Muscle of leg (tissue), 11 donors: ENCODE measurements around the gene ORMDL2. TPM values are rescaled to one million over a fixed set of nuclear protein-coding genes. Genes with fewer than 3 reads are reported as not detected.
A peak's percentile ranks its signal among the peaks of the same experiment; 100 is the strongest.

Source experiments
- DNase-seq: peaks from one replicate; pipeline ENCODE4 v3.0.0; 2013
- H3K27ac ChIP-seq: one replicate; pipeline ENCODE4 v1.5.1; 2013; ENCODE audit warnings: mild to moderate bottlenecking, low read length, control low read depth
- H3K27me3 ChIP-seq: one replicate; pipeline ENCODE4 v1.6.1; 2013; ENCODE audit warnings: low read length; ENCODE audit not compliant: control insufficient read depth, insufficient read depth
- H3K36me3 ChIP-seq: one replicate; pipeline ENCODE4 v1.6.1; 2013; ENCODE audit warnings: low read length; ENCODE audit not compliant: control insufficient read depth, insufficient read depth
- H3K4me1 ChIP-seq: one replicate; pipeline ENCODE4 v1.6.1; 2013; ENCODE audit warnings: low read length; ENCODE audit not compliant: control insufficient read depth, insufficient read depth
- H3K4me3 ChIP-seq: one replicate; pipeline ENCODE4 v1.5.1; 2013; ENCODE audit warnings: low read length, control low read depth
- H3K9me3 ChIP-seq: replicated peaks from 2 replicates; pipeline ENCODE4 v1.6.1; 2013; ENCODE audit warnings: low read depth, low read length; ENCODE audit not compliant: control insufficient read depth
- WGBS: methylation state at CpG from one replicate; pipeline ENCODE4 v1.1.5; 2013; ENCODE audit warnings: missing lambda C conversion rate; ENCODE audit not compliant: insufficient coverage; 5-methylcytosine and 5-hydroxymethylcytosine counted together
- polyA plus RNA-seq, 8 donors: library from polyadenylated mRNA; unstranded; fragments of 120-200 nt; gene quantifications; one replicate each; pipeline versions ENCODE4 v1.2.1 to v1.2.3, GENCODE V29; 2013; ENCODE audit warnings: inconsistent platforms in 1 of 8, low replicate concordance in 1 of 8; ENCODE audit not compliant: insufficient read length in 8 of 8, insufficient read depth in 1 of 8
- total RNA-seq: library from RNA; stranded (reverse); fragments of 120-200 nt; gene quantifications from one replicate; pipeline ENCODE4 v1.2.4, GENCODE V29; 2013

The ORMDL2 gene
- total and polyA plus RNA-seq, 9 donors: 13.5 to 19.3 (median 17.3) TPM

- 82% methylated on average over 2 of the region's 4 CpGs for WGBS
- Histone ChIP-seq H3K27me3 (no peaks in the 10 kb centered on the region), H3K36me3 (peaks cover 39% of the 10 kb centered on the region), H3K9me3 (no peaks in the 10 kb centered on the region), H3K4me3 (no peak overlapping the region), H3K4me1 (no peaks in the 10 kb centered on the region), H3K27ac (no peak overlapping the region)
- DNase-seq: no peak
These were observed 20.3 kb upstream of the ORMDL2 start for GRCh38 chr12:55797550-55797949.

DNA sequence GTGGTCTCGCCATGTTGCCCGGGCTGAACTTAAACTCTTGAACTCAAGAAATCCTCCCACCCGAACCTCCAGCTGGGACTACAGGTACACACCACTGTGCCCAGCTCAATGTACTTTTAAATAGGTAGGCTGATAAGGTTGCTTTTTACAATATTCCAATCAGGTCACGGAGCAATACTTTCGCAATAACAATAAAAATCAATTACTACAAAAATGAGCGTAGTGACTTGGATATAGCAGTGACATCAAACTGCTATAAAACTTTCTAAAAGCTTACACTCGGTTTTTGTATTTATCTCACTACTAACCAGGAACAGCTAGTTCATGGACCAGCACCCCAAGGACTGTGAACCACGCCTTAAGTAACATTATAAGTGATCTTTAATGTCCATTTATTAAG is 10.9 kb upstream of the ORMDL2 start:
- Histone ChIP-seq H3K4me3 (no peak overlapping the region), H3K9me3 (no peaks in the 10 kb centered on the region), H3K27me3 (no peaks in the 10 kb centered on the region), H3K27ac (no peak overlapping the region), H3K4me1 (no peaks in the 10 kb centered on the region), H3K36me3 (peaks cover 29% of the 10 kb centered on the region)
- WGBS: no CpG with 5 or more reads among the region's 8 CpGs
- DNase-seq: no peak

- H3K27me3 ChIP-seq: no peaks in the 10 kb centered on the region
- DNase-seq: no peak
- H3K36me3 ChIP-seq: peaks cover 28% of the 10 kb centered on the region
- H3K4me3 ChIP-seq: no peak overlapping the region
- no peak overlapping the region for H3K27ac ChIP-seq
- H3K4me1 ChIP-seq: no peaks in the 10 kb centered on the region
- WGBS: 100% methylated on average over 3 of the region's 5 CpGs
- no peaks in the 10 kb centered on the region for H3K9me3 ChIP-seq
These were observed 8.6 kb upstream of the ORMDL2 start for GRCh38 chr12:55809274-55809673.

GRCh38 chr12:55812088-55812487 is 5.8 kb upstream of the ORMDL2 start:
- DNase-seq: no peak
- H3K4me1 ChIP-seq: peaks cover 4% of the 10 kb centered on the region
- WGBS: 50% methylated on average over 1 of the region's 1 CpG
- no peaks in the 10 kb centered on the region for H3K9me3 ChIP-seq
- peaks cover 24% of the 10 kb centered on the region for H3K36me3 ChIP-seq
- H3K27me3 ChIP-seq: no peaks in the 10 kb centered on the region
- no peak overlapping the region for H3K27ac ChIP-seq
- H3K4me3 ChIP-seq: no peak overlapping the region

- no peaks in the 10 kb centered on the region for H3K27me3 ChIP-seq
- H3K4me1 ChIP-seq: peaks cover 11% of the 10 kb centered on the region
- H3K9me3 ChIP-seq: no peaks in the 10 kb centered on the region
- DNase-seq: no peak
- H3K36me3 ChIP-seq: peaks cover 18% of the 10 kb centered on the region
- no peak overlapping the region for H3K27ac ChIP-seq
- no peak overlapping the region for H3K4me3 ChIP-seq
These were observed 3.6 kb upstream of the ORMDL2 start for GRCh38 chr12:55814257-55814656.

DNA sequence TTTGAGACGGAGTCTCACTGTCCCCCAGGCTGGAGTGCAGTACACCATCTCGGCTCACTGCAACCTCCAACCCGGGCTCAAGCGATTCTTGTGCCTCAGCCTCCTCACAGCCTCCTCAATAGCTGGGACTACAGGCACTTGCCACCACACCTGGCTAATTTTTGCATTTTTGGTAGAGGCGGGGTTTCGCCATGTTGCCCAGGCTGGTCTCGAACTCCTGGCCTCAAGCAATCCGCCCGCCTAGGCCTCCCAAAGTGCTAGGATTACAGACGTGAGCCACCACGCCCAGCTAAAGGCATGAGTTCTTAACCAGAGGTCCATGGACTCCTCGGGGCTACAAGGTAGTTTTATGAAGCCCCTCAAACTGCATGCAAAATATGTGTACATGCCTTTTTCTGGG is 2.4 kb upstream of the ORMDL2 start:
- Histone ChIP-seq H3K27ac (no peak overlapping the region), H3K4me3 (no peak overlapping the region), H3K4me1 (peaks cover 11% of the 10 kb centered on the region), H3K27me3 (no peaks in the 10 kb centered on the region), H3K36me3 (peaks cover 23% of the 10 kb centered on the region), H3K9me3 (no peaks in the 10 kb centered on the region)
- 87% methylated on average over 3 of the region's 12 CpGs for WGBS
- no peak for DNase-seq

DNA sequence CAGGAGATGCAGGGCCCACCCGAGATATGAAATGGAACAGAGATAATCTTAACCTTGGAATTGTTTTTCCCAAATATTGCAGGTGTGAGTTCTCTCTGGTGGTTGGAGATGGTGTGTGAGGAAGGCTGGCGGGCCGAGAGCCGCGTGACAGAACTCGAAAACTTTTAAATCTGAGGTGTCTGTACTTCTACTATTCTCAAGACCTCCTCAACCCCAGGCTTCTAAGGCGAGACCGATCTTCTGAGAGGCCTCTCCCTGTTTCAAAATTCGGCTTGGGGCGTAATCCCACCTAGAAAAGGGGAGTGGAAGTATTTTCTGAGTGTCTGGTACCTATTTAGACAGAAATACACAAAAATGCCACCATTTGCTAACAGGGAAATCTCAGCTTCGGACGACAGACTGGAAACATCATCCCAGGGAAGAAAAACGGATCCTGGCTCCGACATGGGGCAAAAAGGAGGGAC is 928 bp upstream of the ORMDL2 start:
- Histone ChIP-seq H3K27ac (peak overlapping the region; percentile 94), H3K4me1 (peaks cover 11% of the 10 kb centered on the region)
- peak; percentile 64 for DNase-seq

GRCh38 chr12:55818140-55818728 is 393 bp downstream of the ORMDL2 start:
- WGBS: 0% methylated on average over 9 of the region's 17 CpGs
- Histone ChIP-seq H3K27ac (peak overlapping the region; percentile 47), H3K36me3 (peaks cover 44% of the 10 kb centered on the region), H3K9me3 (no peaks in the 10 kb centered on the region), H3K4me1 (peaks cover 11% of the 10 kb centered on the region), H3K4me3 (peak overlapping the region; percentile 76), H3K27me3 (no peaks in the 10 kb centered on the region)
- no peak for DNase-seq

More for the DNA sequence above, 928 bp upstream of the ORMDL2 start:
- Histone ChIP-seq H3K36me3 (peaks cover 36% of the 10 kb centered on the region), H3K9me3 (no peaks in the 10 kb centered on the region), H3K27me3 (no peaks in the 10 kb centered on the region), H3K4me3 (peak overlapping the region; percentile 91)
- 0% methylated on average over 4 of the region's 14 CpGs for whole genome bisulfite sequencing

GRCh38 chr12:55818886-55819285 is 1.0 kb downstream of the ORMDL2 start:
- no peak overlapping the region for H3K4me3 ChIP-seq
- H3K9me3 ChIP-seq: no peaks in the 10 kb centered on the region
- peaks cover 43% of the 10 kb centered on the region for H3K36me3 ChIP-seq
- no peaks in the 10 kb centered on the region for H3K27me3 ChIP-seq
- peaks cover 11% of the 10 kb centered on the region for H3K4me1 ChIP-seq
- WGBS: 74% methylated on average over 4 of the region's 6 CpGs
- no peak for DNase-seq
- no peak overlapping the region for H3K27ac ChIP-seq

GRCh38 chr12:55820679-55821078 is 2.8 kb downstream of the ORMDL2 start:
- Histone ChIP-seq H3K36me3 (peaks cover 43% of the 10 kb centered on the region), H3K27ac (no peak overlapping the region), H3K27me3 (no peaks in the 10 kb centered on the region), H3K4me1 (peaks cover 11% of the 10 kb centered on the region), H3K9me3 (no peaks in the 10 kb centered on the region), H3K4me3 (no peak overlapping the region)
- WGBS: no CpG with 5 or more reads among the region's 1 CpG
- DNase-seq: no peak

- H3K36me3 ChIP-seq: peaks cover 46% of the 10 kb centered on the region
- no peak for DNase-seq
These were observed 4.4 kb downstream of the ORMDL2 start for GRCh38 chr12:55822228-55822627.

More at GRCh38 chr12:55822228-55822627, 4.4 kb downstream of the ORMDL2 start:
- H3K9me3 ChIP-seq: no peaks in the 10 kb centered on the region
- peaks cover 14% of the 10 kb centered on the region for H3K4me1 ChIP-seq
- no peak overlapping the region for H3K27ac ChIP-seq
- no peak overlapping the region for H3K4me3 ChIP-seq
- no peaks in the 10 kb centered on the region for H3K27me3 ChIP-seq
- WGBS: no CpG with 5 or more reads among the region's 6 CpGs
